ENCODE data around the gene DCLK3.
A peak's percentile ranks its signal among the peaks of the same experiment; 100 is the strongest.

The DCLK3 gene

GRCh38 chr3:36707623-36708409 lies 56.5 kb downstream of the DCLK3 start:
- DNase-seq = no peak

DNA sequence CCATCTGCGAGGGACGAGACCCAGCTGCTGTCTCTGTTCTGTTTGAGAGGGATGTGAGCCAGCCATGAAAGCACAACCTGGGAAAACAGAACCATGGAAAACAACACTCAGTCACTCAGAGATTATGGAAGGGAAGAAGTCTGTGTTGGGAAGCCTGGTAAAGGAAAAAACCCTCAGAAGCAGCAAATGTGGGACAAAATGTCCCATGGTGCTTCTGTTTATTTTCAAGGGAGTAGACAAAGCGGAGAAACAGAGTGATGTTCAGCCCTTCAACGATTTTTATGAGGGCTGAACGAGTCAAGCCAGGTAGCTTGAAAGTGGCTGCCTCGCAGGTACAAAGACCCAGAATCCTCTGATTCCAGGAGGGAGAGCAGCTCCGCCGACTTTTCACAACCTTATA lies 59.3 kb downstream of the DCLK3 start:
- no peak for DNase-seq

- no peak for DNase-seq
These were observed 60.1 kb downstream of the DCLK3 start for GRCh38 chr3:36704280-36704679.

DNA sequence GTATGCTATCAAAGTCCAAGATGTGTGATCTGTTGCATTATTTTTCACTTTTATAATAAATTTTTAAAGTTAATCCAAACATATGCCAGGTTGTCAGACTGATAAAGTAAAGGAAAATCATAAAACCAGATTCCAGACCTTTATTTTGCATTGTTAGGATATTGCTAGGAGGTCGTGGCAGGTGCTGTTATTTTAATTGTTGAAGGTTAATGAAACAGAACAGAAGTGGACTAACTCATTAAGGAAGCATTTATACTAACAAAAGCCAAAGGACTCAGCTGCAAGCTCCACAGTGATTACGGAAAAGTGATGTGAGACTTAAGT lies 63.1 kb downstream of the DCLK3 start:
- no peak for DNase-seq

DNA sequence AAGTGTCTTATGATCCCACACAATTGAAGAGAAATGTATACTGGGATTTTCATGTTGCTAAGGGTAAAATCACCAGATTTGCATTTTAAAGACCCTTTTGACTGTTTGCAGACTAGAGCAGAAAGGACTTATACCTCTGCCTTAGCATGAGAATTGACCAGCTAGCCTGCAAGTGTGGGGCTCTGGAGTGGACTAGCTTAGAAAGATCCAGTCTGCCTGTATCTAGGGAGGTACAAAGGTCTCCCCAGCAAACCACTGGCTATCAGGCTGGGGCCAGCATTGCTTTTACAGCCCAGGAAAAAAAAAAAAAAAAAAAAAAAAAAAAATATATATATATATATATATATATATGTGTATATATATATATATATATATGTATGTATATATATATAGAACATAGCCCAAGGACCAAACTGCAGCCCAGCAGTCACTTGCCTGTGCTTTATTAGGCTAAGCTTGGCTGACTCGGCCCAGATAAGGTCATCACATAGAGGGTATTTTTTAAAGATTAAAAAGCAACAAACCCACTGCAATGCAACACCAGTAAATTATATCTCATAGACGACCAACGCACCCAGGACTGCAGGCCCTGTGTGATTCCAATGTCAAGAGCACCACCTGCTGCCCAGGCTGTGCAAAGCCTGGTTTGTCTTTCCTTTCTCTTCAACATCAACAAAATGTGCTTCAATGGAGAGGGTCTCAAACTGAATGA lies 63.7 kb downstream of the DCLK3 start:
- DNase-seq = peak; percentile 26

DNA sequence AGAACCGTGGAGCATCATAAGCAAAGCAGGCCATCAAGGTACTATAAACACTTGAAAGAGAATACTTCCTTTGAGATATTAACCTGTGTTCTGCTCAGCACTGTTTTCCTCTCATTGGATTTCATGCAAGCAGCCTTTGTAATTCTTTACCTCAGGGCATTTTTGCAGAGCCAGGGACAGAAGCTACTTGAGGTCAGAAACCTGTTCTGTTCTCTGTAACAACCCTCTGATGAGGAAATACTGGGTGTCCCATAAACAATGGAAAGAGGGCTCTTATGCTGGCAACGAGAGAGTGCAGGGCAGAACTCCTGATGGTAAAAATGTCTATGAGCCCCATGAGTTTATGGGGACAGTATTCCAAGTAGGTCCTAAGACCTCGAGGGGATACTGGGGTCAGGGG lies 66.0 kb downstream of the DCLK3 start:
- no peak for DNase-seq

GRCh38 chr3:36697229-36698001 lies 66.9 kb downstream of the DCLK3 start:
- no peak for DNase-seq

GRCh38 chr3:36696799-36697198 lies 67.6 kb downstream of the DCLK3 start:
- DNase-seq = no peak

GRCh38 chr3:36695769-36696137 lies 68.6 kb downstream of the DCLK3 start:
- DNase-seq = no peak

DNA sequence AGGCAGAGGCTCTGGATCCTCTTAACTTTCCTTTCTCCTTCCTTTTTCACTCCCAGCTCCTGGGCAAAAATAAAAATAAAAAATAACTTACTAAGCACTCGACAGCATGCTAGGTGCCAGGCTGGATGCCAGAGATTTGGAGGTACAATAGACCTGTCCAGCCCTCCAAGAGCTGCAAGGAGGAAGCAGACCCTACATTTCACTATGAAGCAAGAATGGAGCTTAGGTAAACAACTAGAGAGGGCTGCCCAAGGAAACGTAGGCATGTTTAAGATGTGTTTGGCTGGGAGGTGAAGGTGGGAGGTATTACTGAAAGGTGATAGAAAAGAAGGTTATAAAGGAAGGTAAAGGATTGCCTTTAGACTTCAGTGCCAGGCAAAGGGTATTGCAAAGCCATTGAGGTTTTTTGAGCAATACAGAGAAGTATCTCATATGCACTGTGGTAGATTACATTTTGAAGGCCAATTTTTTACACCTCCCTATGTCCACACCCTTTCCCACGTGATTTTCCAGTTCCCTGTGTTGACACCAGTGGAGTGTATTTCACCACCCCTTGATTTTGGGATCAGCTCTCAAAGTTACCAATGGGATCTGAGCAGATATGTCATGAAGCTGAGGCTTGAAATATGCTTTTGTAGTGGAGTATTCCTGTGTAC lies 69.1 kb downstream of the DCLK3 start:
- no peak for DNase-seq

GRCh38 chr3:36693670-36694069 lies 70.7 kb downstream of the DCLK3 start:
- no peak for DNase-seq

DNA sequence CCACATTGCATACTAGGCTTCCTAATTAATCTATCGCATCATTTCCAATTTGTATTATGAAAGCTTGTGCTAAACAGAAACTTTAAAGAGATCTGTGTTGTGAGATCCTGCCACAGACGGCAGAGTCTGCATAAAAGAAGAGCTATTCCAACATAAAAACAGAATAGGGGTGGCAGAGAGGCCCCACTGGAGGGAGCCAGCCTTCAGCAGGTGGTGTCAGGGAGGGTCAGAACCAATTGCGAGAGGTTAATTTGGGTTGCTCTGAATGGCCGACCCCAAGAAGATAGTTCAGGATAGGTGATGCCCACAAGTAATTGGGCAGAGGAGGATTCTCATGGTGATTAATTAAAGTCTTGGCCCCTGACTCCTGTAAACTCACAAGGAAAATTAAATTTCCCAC lies 74.8 kb downstream of the DCLK3 start:
- no peak for DNase-seq

DNA sequence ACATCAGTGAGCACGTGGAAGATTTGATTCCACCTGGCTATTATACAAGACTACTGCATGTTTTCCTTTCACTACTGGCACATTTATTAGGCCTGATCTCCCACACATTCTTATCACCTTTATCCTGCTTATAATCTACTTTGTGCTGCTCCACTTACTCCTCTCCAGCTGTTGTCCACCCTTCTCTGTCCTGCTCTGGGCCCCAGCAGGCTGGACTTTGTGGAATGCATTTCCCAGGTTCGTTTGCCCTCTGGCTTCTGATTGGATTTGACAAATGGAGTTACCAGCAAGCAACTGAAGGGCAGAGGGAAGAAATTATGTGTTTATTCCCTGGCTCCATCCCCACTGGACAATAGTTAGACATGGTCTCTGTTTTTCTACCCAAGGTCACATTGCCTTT lies 75.5 kb downstream of the DCLK3 start:
- DNase-seq = no peak

GRCh38 chr3:36686516-36686915 lies 77.8 kb downstream of the DCLK3 start:
- no peak for DNase-seq

DNA sequence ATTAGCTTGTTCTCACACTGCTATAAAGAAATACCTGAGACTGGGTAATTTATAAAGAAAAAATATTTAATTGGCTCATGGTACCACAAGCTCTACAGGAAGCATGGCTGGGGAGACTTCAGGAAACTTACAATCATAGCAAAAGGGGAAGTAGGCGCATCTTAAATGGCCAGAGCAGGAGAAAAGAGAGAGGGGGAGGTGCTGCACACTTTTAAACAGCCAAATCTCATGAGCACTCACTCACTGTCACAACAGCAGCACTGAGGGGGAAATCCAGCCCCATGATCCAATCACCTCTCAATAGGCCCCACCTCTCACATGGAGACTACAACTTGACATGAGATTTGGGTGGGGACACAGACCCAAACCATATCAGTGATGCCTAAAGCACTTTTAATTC lies 82.5 kb downstream of the DCLK3 start:
- no peak for DNase-seq

DNA sequence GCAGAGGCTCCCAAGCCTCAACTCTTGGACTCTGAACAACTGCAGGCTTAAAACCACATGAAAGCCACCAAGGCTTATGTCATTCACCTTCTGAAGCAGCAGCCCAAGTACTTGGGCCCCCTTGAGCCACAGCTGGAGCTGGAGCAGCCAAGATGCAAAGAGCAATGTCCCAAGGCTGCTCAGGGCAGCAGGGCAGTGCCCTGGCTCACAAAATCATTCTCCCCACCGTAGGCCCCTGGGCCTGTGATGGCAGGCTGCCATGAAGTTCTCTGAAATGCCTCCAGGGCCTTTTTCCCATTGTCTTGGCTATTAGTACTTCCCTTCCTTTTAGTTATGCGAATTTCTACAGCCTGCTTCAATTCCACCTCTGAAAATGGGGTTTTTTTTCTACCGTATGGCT lies 83.4 kb downstream of the DCLK3 start:
- DNase-seq = no peak

- no peak for DNase-seq
These were observed 84.8 kb downstream of the DCLK3 start for GRCh38 chr3:36679384-36680200.

DNA sequence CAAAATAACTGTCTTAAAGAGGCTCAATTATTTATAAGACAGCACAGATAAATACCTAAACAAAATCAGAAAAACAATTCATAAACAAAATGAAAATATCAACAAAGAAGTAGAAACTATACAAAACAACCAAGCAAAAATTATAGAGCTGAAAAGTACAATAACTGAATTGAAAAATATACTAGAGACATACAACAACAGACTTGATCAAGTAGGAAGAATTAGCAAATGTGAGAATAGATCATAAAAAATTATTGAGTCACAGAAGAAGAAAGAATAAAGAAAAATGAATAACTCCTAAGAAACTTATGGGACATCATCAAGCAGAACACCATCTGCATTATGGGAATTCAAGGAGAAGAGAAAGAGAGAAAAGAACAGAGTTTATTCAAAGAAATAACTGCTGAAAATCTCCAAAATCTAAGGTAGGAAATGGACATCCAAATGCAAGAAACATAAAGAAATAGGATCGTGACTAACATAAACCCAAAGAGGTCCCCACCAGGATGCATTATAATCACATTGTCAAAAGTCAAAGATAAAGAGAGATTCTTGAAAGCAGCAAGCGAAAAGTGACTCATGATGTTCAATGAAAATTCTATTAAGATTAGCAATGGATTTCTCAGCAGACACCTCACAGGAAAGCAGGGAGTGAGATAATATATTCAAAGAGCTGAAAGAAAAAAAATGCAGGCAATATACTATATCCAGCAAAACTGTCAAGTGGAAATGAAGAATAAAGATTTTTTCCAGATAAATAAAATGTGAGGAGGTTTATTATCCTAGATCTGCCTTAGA lies 85.9 kb downstream of the DCLK3 start:
- DNase-seq = no peak

DNA sequence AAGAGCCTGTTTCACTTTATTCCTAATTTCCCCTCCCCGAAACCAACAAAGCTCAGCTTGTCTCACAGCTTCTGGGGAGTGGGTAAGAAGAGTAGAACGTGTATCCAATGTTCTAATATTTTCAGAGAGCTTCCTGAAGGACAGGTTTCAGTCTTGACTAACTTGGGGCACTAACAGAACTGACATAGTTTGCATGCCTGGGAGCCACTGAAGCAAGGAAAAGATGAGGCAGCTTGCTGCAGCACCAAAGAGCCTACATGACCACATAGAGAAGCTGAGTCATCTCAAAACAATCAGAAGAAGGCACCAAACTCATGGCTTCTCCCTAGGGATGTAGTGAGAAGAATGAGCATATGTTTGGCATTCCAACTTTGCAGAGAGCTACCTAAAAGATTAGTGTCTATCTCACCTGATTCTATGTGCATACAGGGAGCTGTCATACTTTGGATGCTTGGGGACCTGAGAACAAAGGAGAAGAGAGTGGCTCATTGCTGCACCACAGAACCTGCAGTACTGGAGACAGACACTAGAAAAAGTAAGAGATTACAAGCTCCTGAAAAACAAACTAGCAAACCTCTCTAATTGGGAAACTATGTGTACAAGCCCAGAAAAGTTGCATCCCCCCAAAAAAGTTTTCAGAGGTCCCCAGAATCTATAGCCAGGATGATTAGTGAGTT lies 86.9 kb downstream of the DCLK3 start:
- no peak for DNase-seq

GRCh38 chr3:36674816-36675215 lies 89.5 kb downstream of the DCLK3 start:
- no peak for DNase-seq

DNA sequence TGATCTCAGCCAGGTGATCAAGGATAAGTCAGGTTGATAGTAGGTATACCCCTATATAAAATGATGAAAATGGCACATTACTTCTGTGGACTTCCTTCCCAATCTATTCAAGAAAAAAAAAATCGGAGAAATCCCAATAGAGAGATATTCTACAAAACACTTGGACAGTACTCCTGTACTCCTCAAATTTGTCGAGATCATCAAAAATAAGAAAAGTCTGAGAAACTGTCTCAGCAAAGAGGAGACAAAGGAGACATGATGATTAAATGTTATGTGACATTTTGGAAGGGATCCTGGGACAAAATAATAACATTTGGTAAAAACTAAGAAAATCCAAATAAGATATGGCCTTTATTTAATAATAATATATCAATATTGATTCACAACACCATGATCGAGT lies 94.6 kb downstream of the DCLK3 start:
- DNase-seq = no peak

Measured in GF-D8 (cell line).